ENCODE data around the gene MYCN. TPM values are rescaled to one million over a fixed set of nuclear protein-coding genes. Genes with fewer than 3 reads are reported as not detected.

MYCN gene
- polyA plus RNA-seq, 1 of the 3 experiments (the other 2 are of a cell fraction), result 0.03 TPM

- Histone ChIP-seq H3K79me2 (ENCODE audit: insufficient read depth) (no peaks in the 10 kb centered on the region), H3K9me3 (no peaks in the 10 kb centered on the region), H3K4me3 (ENCODE audit: low read depth in 2 of 2, low read length in 1 of 2) (no peak overlapping the region), H3K4me2 (no peak overlapping the region), H3K27me3 (ENCODE audit: insufficient read depth) (no peaks in the 10 kb centered on the region), H3K36me3 (replicated peaks in 1 of 2; ENCODE audit: control insufficient read depth in 1 of 2, insufficient read depth in 2 of 2, low read length in 1 of 2) (no peaks in the 10 kb centered on the region), H2AFZ (ENCODE audit: low read depth) (no peak overlapping the region), H3K4me1 (ENCODE audit: control insufficient read depth in 1 of 2, insufficient read depth in 2 of 2, low read depth in 1 of 2, low read length in 1 of 2) (no peaks in the 10 kb centered on the region; a peak in 1 of 4 replicates), H3K27ac (ENCODE audit: low read depth in 2 of 2, low read length in 1 of 2) (no peak overlapping the region), H3F3A (replicated peaks; ENCODE audit: insufficient read depth) (no peaks in the 10 kb centered on the region), H3K9me2 (no peaks in the 10 kb centered on the region), H3K9ac (no peak overlapping the region), H4K20me1 (ENCODE audit: insufficient read depth) (no peaks in the 10 kb centered on the region)
- TF ChIP-seq ZBTB33 (IDR thresholded peaks at IDR 0.05; ENCODE audit: borderline replicate concordance, low read depth) (no peak), NFIC (IDR thresholded peaks at IDR 0.05; ENCODE audit: borderline replicate concordance) (no peak), FOXJ3 (CRISPR knock-in tag; IDR thresholded peaks at IDR 0.05) (no peak), PBX3 (IDR thresholded peaks at IDR 0.05) (no peak), RAD21 (IDR thresholded peaks at IDR 0.05; ENCODE audit: low read length) (no peak), FOSL2 (IDR thresholded peaks at IDR 0.05; ENCODE audit: borderline replicate concordance, low read depth) (no peak)
- 26% methylated on average over 5 of the region's 5 CpGs for WGBS (ENCODE audit: low lambda C conversion rate)
- DNase-seq, result no peak
- ChIA-PET POLR2A (no interaction called here), CTCF (interaction anchor here (1.0 to 5.7 kb wide), 3 partner anchors 9 to 826 kb away, joined by 3 to 42 read pairs (median 14); partner anchors contain the start of gene MYCN)
Observed at GRCh38 chr2:15931950-15932349, 8.4 kb upstream of the MYCN start.

GRCh38 chr2:15932394-15933183 is 7.8 kb upstream of the MYCN start:
- Histone ChIP-seq H3K36me3 (replicated peaks in 1 of 2; ENCODE audit: control insufficient read depth in 1 of 2, insufficient read depth in 2 of 2, low read length in 1 of 2) (no peaks in the 10 kb centered on the region), H3K9me3 (no peaks in the 10 kb centered on the region), H3K27me3 (ENCODE audit: insufficient read depth) (no peaks in the 10 kb centered on the region), H3F3A (replicated peaks; ENCODE audit: insufficient read depth) (no peaks in the 10 kb centered on the region), H2AFZ (ENCODE audit: low read depth) (no peak overlapping the region), H3K4me2 (no peak overlapping the region), H4K20me1 (ENCODE audit: insufficient read depth) (no peaks in the 10 kb centered on the region), H3K9ac (no peak overlapping the region), H3K27ac (ENCODE audit: low read depth in 2 of 2, low read length in 1 of 2) (no peak overlapping the region), H3K9me2 (no peaks in the 10 kb centered on the region), H3K4me1 (ENCODE audit: control insufficient read depth in 1 of 2, insufficient read depth in 2 of 2, low read depth in 1 of 2, low read length in 1 of 2) (no peaks in the 10 kb centered on the region; a peak in 1 of 4 replicates), H3K79me2 (ENCODE audit: insufficient read depth) (no peaks in the 10 kb centered on the region), H3K4me3 (ENCODE audit: low read depth in 2 of 2, low read length in 1 of 2) (no peak overlapping the region)
- WGBS (ENCODE audit: low lambda C conversion rate), result 63% methylated on average over 21 of the region's 21 CpGs
- no peak for DNase-seq
- ChIA-PET POLR2A (no interaction called here), CTCF (interaction anchor here (1.6 to 2.8 kb wide), 3 partner anchors 10 to 676 kb away, joined by 4 to 15 read pairs (median 14); no protein-coding TSS in a partner anchor)
- TF ChIP-seq MAX (IDR thresholded peaks at IDR 0.05; ENCODE audit: low read depth) (no peak), CHD2 (IDR thresholded peaks at IDR 0.05; ENCODE audit: low read length, partially characterized antibody) (no peak), MXI1 (IDR thresholded peaks at IDR 0.05; ENCODE audit: low read depth, low read length) (no peak), EZH2phosphoT487 (IDR thresholded peaks at IDR 0.05; ENCODE audit: borderline replicate concordance, low read depth) (no peak), FOXM1 (IDR thresholded peaks at IDR 0.05; ENCODE audit: low read depth) (no peak), ELF1 (IDR thresholded peaks at IDR 0.05) (no peak), USF2 (IDR thresholded peaks at IDR 0.05; ENCODE audit: borderline replicate concordance, low read depth, low read length) (no peak), NRF1 (IDR thresholded peaks at IDR 0.05; ENCODE audit: low read depth, low read length) (no peak), CTCF (IDR thresholded peaks at IDR 0.05) (no peak), SIN3A (IDR thresholded peaks at IDR 0.05; ENCODE audit: borderline replicate concordance, low read depth, low read length) (no peak), FOXJ3 (CRISPR knock-in tag; IDR thresholded peaks at IDR 0.05) (no peak), POLR2AphosphoS5 (IDR thresholded peaks at IDR 0.05; ENCODE audit: low read depth, low read length) (no peak), NFIC (IDR thresholded peaks at IDR 0.05; ENCODE audit: borderline replicate concordance) (no peak), PBX3 (IDR thresholded peaks at IDR 0.05) (no peak), RAD21 (IDR thresholded peaks at IDR 0.05; ENCODE audit: low read length) (no peak), GATA2 (CRISPR knock-in tag; IDR thresholded peaks at IDR 0.05) (no peak)
